ENCODE results near the gene SUCO. TPM values are rescaled to one million over a fixed set of nuclear protein-coding genes. Genes with fewer than 3 reads are reported as not detected.
"Not testable (repeated sequence)": the region's sequence is repeated elsewhere in the genome, so short reads cannot be mapped to it uniquely, and the experiment has no call there.

Gene SUCO
- total and polyA plus RNA-seq, 8 donors, result 30.3 to 73.7 (median 63.5) TPM

DNA sequence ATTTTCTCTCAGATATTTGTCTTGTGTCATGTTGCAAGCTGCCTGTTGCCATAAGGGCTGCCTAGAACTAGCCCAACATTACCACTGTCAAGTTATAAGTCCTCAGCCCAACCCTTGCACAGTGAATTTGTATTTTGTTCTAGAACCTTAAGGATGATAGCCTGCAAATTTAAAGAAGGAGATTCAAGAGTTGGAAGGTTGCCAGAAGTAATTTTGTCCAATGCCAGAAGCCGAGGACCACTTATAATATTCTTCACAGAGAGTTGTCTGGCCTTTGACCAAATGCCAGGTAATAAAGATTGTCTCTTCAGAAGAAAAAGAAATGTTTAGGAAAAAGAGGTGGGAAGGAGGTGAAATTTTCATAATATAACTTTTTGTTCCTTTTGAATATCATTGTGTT lies 40.5 kb upstream of the SUCO start:
- no peak for ATAC-seq
- Histone ChIP-seq H3K4me3 (no peak overlapping the region), H3K9me3 (no peaks in the 10 kb centered on the region), H3K36me3 (no peaks in the 10 kb centered on the region), H3K27ac (no peak overlapping the region), H3K4me1 (peaks cover 0 to 5% of the 10 kb centered on the region in 2 donors), H3K27me3 (peaks cover 2 to 4% of the 10 kb centered on the region in 2 donors)
- intact Hi-C loops (cut with DNase I), result no loop called here
- TF ChIP-seq, protein P1, sequence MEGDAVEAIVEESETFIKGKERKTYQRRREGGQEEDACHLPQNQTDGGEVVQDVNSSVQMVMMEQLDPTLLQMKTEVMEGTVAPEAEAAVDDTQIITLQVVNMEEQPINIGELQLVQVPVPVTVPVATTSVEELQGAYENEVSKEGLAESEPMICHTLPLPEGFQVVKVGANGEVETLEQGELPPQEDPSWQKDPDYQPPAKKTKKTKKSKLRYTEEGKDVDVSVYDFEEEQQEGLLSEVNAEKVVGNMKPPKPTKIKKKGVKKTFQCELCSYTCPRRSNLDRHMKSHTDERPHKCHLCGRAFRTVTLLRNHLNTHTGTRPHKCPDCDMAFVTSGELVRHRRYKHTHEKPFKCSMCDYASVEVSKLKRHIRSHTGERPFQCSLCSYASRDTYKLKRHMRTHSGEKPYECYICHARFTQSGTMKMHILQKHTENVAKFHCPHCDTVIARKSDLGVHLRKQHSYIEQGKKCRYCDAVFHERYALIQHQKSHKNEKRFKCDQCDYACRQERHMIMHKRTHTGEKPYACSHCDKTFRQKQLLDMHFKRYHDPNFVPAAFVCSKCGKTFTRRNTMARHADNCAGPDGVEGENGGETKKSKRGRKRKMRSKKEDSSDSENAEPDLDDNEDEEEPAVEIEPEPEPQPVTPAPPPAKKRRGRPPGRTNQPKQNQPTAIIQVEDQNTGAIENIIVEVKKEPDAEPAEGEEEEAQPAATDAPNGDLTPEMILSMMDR (IDR thresholded peaks at IDR 0.05), result no peak
- no peak for DNase-seq

DNA sequence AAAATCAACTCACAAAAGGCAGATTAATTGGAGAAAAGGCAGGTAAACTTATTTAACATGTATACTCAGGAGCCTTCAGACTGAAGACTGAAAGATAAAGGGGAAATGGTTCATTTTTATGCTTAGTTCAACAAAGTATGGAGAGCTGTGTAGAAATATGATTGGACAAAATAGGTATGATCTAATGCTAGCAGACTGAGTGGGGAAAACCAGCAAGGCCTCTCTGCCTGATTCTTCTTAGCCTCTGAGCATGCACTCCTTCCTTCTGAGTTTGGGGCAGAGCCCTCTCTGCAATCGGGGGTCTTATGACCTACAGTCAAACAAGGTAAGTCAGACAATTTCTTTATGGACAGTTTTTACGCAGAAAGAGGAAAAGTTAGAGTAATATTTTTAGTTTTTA lies 38.8 kb upstream of the SUCO start:
- H3K27me3 ChIP-seq, result no peaks in the 10 kb centered on the region
- H3K9me3 ChIP-seq, result no peaks in the 10 kb centered on the region
- H3K36me3 ChIP-seq, result no peaks in the 10 kb centered on the region
- no peak for DNase-seq
- peaks cover 0 to 14% of the 10 kb centered on the region in 2 donors for H3K4me1 ChIP-seq
- ATAC-seq, result no peak
- no peak overlapping the region for H3K4me3 ChIP-seq
- intact Hi-C loops (cut with DNase I), result no loop called here
- TF ChIP-seq, protein P1 (IDR thresholded peaks at IDR 0.05), result no peak
- no peak overlapping the region for H3K27ac ChIP-seq

DNA sequence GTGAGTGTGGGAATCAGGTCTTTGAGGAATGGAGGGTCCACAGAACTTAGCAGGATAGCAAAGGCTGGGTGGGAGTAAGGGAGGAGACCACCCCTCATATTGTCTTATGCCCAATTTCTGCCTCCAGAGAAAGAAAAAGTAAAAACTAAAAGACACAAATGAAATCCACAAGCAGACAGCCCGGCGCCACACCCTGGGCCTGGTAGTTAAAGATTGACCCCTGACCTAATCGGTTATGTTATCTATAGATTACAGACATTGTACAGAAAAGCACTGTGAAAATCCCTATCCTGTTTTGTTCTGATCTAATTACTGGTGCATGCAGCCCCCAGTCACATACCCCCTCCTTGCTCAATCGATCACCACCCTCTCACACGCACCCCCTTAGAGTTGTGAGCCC lies 36.8 kb upstream of the SUCO start:
- H3K27me3 ChIP-seq; ATAC-seq; DNase-seq; H3K36me3 ChIP-seq; H3K4me3 ChIP-seq; H3K9me3 ChIP-seq; H3K27ac ChIP-seq; intact Hi-C loops (cut with DNase I): not testable (repeated sequence)
- H3K4me1 ChIP-seq, result peaks cover 0 to 25% of the 10 kb centered on the region in 2 donors

DNA sequence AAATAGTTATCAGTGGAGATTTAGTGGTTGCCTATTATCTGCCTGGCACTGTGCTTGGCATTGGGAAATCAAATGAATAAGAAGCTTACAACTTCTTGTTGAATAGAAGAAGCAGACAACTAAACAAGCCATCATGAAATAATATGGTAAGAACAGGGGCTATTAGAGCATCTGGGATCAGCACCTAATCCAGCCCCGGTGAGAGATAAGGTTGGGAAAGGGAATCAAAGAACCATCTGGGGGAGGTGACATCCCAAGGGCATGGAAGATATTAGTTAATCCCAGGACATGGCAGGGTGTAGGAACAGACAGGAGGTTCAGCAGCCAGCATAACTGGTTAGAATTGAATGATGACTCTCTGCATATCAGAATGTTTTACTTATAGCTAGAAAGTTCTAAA lies 36.3 kb upstream of the SUCO start:
- H3K27ac ChIP-seq, result no peak overlapping the region
- ATAC-seq (no peak), DNase-seq (no peak)
- no peaks in the 10 kb centered on the region for H3K36me3 ChIP-seq
- peaks cover 0 to 25% of the 10 kb centered on the region in 2 donors for H3K4me1 ChIP-seq
- intact Hi-C loops (cut with DNase I), result no loop called here
- H3K27me3 ChIP-seq, result no peaks in the 10 kb centered on the region
- TF ChIP-seq, protein P1 (IDR thresholded peaks at IDR 0.05), result no peak
- no peaks in the 10 kb centered on the region for H3K9me3 ChIP-seq
- H3K4me3 ChIP-seq, result no peak overlapping the region

DNA sequence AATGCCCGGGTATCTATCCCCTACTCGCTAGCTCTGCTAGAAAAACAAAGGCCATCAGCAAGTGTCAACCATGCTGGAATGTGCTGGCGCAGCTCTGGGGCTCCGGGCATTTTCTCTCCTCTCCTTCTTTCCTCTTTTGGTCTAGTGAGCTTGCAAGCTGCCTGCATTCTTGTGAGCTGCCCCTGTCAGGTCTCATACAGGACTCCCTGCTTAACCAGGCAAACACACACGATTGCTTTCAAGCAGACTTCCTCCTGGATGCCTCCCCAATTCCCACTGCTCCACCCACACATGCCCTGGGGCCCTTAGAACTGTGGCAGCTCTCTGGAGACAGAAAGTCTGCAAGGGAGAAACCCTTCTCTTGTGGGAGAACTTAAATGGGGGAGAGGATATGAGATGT lies 35.7 kb upstream of the SUCO start:
- peaks cover 0 to 25% of the 10 kb centered on the region in 2 donors for H3K4me1 ChIP-seq
- no peaks in the 10 kb centered on the region for H3K36me3 ChIP-seq
- TF ChIP-seq, protein P1 (IDR thresholded peaks at IDR 0.05), result no peak
- DNase-seq (peak in 2 of 4 donors; percentile 13 to 35), ATAC-seq (peak; percentile 62)
- no peaks in the 10 kb centered on the region for H3K9me3 ChIP-seq
- H3K27me3 ChIP-seq, result no peaks in the 10 kb centered on the region
- intact Hi-C loops (cut with DNase I), result no loop called here
- no peak overlapping the region for H3K4me3 ChIP-seq
- no peak overlapping the region for H3K27ac ChIP-seq

DNA sequence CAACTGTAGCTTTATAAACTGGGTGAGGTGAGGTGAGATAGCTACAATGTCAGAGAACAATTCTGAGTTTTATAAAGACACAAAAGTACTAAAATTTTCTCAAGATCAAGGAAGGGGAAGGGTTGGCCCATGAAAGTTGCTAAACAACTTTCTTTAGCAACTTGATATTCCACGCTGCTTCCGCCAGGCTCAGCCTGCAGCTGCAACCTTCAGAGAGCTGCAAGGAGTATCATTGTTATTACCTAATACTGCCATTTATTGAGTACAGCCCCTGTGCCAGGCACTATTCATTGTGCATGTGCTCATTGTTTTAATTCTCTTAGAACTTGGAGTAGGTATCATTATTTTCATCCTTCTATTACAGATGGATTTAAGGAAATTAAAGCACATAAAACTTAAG lies 34.1 kb upstream of the SUCO start:
- Histone ChIP-seq H3K36me3 (no peaks in the 10 kb centered on the region), H3K27ac (peak overlapping the region in 1 of 2 donors; percentile 59), H3K27me3 (no peaks in the 10 kb centered on the region), H3K9me3 (no peaks in the 10 kb centered on the region), H3K4me1 (peaks cover 0 to 25% of the 10 kb centered on the region in 2 donors), H3K4me3 (no peak overlapping the region)
- peak; percentile 41 for ATAC-seq
- DNase-seq, result peak in 2 of 4 donors; percentile 40 to 43
- TF ChIP-seq, protein P1 (IDR thresholded peaks at IDR 0.05), result no peak
- intact Hi-C loops (cut with DNase I), result no loop called here

All from left lung (tissue), 10 donors.